Measurements from ENCODE around the gene PADI6.

DNA sequence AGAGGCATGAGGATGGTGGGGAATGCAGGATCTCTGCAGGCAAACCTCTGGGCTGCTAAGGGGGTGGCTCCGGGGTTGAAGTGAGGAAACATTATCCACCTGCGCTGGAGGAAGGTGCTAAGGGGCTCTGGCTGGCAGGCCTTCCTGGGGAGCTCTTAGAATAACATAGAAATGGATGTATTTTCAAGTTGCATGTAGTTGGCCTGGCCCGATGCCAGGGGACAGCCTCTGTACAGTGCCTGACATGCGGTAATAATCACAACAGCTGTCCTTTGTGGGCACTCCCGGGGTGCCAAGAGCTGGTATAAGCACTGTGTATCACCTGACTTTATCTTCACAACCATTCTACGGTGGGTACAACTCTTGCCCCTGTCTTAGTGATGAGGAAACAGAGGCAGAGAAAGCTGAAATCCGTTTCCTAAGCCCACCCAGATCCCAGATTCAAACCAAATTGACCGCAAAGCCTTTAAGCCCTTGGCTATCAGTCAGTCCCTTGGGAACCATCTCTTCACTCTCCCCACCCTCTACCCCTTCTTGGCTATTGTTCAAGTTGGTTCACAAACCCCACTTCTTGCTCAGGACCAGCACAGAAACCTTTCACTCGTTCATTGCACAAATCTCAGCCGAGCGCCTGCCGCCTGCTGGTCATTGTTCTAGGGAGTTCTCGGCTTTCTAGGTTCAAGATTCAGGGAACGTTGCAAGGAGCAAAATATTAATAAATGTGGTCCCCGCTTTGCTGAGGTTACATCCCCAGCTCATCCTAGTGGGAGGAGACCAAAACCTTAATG lies 33.1 kb upstream of the PADI6 start:
- TF ChIP-seq ZNF654 (tag by site-specific recombination; IDR thresholded peaks at IDR 0.05; ENCODE audit: low read depth) (no peak), MYNN (tag by site-specific recombination; IDR thresholded peaks at IDR 0.05; ENCODE audit: borderline replicate concordance) (no peak), KLF16 (tag by site-specific recombination; IDR thresholded peaks at IDR 0.05) (no peak), ZBTB7A (tag by site-specific recombination; IDR thresholded peaks at IDR 0.05; ENCODE audit: low read depth) (no peak), ZEB2 (tag by site-specific recombination; IDR thresholded peaks at IDR 0.05) (no peak), YY1 (tag by site-specific recombination; IDR thresholded peaks at IDR 0.05) (no peak), ZNF639 (tag by site-specific recombination; IDR thresholded peaks at IDR 0.05) (no peak), ZSCAN30 (tag by site-specific recombination; IDR thresholded peaks at IDR 0.05) (no peak)
- TF ChIP-seq, protein P1, sequence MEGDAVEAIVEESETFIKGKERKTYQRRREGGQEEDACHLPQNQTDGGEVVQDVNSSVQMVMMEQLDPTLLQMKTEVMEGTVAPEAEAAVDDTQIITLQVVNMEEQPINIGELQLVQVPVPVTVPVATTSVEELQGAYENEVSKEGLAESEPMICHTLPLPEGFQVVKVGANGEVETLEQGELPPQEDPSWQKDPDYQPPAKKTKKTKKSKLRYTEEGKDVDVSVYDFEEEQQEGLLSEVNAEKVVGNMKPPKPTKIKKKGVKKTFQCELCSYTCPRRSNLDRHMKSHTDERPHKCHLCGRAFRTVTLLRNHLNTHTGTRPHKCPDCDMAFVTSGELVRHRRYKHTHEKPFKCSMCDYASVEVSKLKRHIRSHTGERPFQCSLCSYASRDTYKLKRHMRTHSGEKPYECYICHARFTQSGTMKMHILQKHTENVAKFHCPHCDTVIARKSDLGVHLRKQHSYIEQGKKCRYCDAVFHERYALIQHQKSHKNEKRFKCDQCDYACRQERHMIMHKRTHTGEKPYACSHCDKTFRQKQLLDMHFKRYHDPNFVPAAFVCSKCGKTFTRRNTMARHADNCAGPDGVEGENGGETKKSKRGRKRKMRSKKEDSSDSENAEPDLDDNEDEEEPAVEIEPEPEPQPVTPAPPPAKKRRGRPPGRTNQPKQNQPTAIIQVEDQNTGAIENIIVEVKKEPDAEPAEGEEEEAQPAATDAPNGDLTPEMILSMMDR (tag by site-specific recombination; IDR thresholded peaks at IDR 0.05), result no peak
- TF ChIP-seq, protein P2, sequence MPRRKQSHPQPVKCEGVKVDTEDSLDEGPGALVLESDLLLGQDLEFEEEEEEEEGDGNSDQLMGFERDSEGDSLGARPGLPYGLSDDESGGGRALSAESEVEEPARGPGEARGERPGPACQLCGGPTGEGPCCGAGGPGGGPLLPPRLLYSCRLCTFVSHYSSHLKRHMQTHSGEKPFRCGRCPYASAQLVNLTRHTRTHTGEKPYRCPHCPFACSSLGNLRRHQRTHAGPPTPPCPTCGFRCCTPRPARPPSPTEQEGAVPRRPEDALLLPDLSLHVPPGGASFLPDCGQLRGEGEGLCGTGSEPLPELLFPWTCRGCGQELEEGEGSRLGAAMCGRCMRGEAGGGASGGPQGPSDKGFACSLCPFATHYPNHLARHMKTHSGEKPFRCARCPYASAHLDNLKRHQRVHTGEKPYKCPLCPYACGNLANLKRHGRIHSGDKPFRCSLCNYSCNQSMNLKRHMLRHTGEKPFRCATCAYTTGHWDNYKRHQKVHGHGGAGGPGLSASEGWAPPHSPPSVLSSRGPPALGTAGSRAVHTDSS (tag by site-specific recombination; IDR thresholded peaks at IDR 0.05), result no peak
